HFFc6 (cell line): ENCODE results near the gene WDR45B. TPM values are rescaled to one million over a fixed set of nuclear protein-coding genes. Genes with fewer than 3 reads are reported as not detected.
"Not testable (repeated sequence)": the region's sequence is repeated elsewhere in the genome, so short reads cannot be mapped to it uniquely, and the experiment has no call there.

Source experiments
- DNase-seq: peaks from one replicate; pipeline ENCODE4 v3.0.0-alpha.2; 2018
- H3K27ac Mint-ChIP-seq: 2 replicates; pipeline ENCODE4 v1.8.0; 2020; ENCODE audit warnings: mild to moderate bottlenecking, mixed read lengths
- H3K27me3 Mint-ChIP-seq: 2 replicates; pipeline ENCODE4 v1.8.0; 2021; ENCODE audit warnings: mild to moderate bottlenecking, moderate library complexity, mixed read lengths; ENCODE audit not compliant: insufficient read depth
- H3K36me3 Mint-ChIP-seq: 2 replicates; pipeline ENCODE4 v1.8.0; 2021; ENCODE audit warnings: low read depth, mixed read lengths
- H3K4me1 Mint-ChIP-seq: 2 replicates; pipeline ENCODE4 v1.8.0; 2020; ENCODE audit warnings: low read depth, mixed read lengths
- H3K4me3 Mint-ChIP-seq: 2 replicates; pipeline ENCODE4 v1.8.0; 2020; ENCODE audit warnings: mild to moderate bottlenecking, moderate library complexity, mixed read lengths
- H3K9me3 Mint-ChIP-seq: 2 replicates; pipeline ENCODE4 v1.8.0; 2020; ENCODE audit warnings: mild to moderate bottlenecking, mixed read lengths
- CTCF ChIP-seq: fragments of 200-600 bp; sonication (generic); IDR thresholded peaks from 2 replicates; pipeline ENCODE4 v1.5.0; 2021; ENCODE audit warnings: antibody characterized with exemption, mild to moderate bottlenecking
- total RNA-seq, 6 experiments: library from RNA; stranded (reverse); fragmentation: NEBNext Ultra II Directional; extraction: Animal tissue kit (Norgen Biotek cat#: 25700); gene quantifications; 2 replicates in 1 of 6; 3 replicates in 5 of 6; pipeline ENCODE4 v1.2.3, GENCODE V29; 2021

The WDR45B gene
- total RNA-seq, 6 experiments from 2014 or later = 60.6 to 73.5 (median 66.3) TPM

GRCh38 chr17:82582709-82583108, 65.5 kb downstream of the WDR45B start:
- Mint-ChIP-seq H3K4me3 (no peak overlapping the region), H3K36me3 (peaks cover 35% of the 10 kb centered on the region), H3K9me3 (no peaks in the 10 kb centered on the region), H3K4me1 (no peaks in the 10 kb centered on the region), H3K27me3 (peaks cover 3% of the 10 kb centered on the region), H3K27ac (no peak overlapping the region)
- DNase-seq = no peak
- no peak for TF ChIP-seq CTCF

- peaks cover 33% of the 10 kb centered on the region for H3K36me3 Mint-ChIP-seq
- H3K27me3 Mint-ChIP-seq = peaks cover 3% of the 10 kb centered on the region
- H3K9me3 Mint-ChIP-seq = no peaks in the 10 kb centered on the region
- H3K27ac Mint-ChIP-seq = no peak overlapping the region
- no peaks in the 10 kb centered on the region for H3K4me1 Mint-ChIP-seq
- TF ChIP-seq CTCF = no peak
- DNase-seq = no peak
- H3K4me3 Mint-ChIP-seq = no peak overlapping the region
Measured at GRCh38 chr17:82582213-82582612, 66.0 kb downstream of the WDR45B start.

- not testable (repeated sequence) for H3K4me3 Mint-ChIP-seq, H3K27me3 Mint-ChIP-seq, H3K27ac Mint-ChIP-seq, H3K4me1 Mint-ChIP-seq, DNase-seq, H3K9me3 Mint-ChIP-seq
- H3K36me3 Mint-ChIP-seq = peaks cover 32% of the 10 kb centered on the region
Measured at GRCh38 chr17:82579969-82580368, 68.3 kb downstream of the WDR45B start.

- H3K4me3 Mint-ChIP-seq = no peak overlapping the region; the same call in 1 of the 2 replicates
Measured at GRCh38 chr17:82577300-82577699, 70.9 kb downstream of the WDR45B start.

GRCh38 chr17:82575581-82576221, 72.5 kb downstream of the WDR45B start:
- not testable (repeated sequence) for H3K4me1 Mint-ChIP-seq, H3K9me3 Mint-ChIP-seq, H3K4me3 Mint-ChIP-seq, DNase-seq, H3K27ac Mint-ChIP-seq, H3K27me3 Mint-ChIP-seq
- peaks cover 29% of the 10 kb centered on the region for H3K36me3 Mint-ChIP-seq

More at GRCh38 chr17:82577300-82577699, 70.9 kb downstream of the WDR45B start:
- TF ChIP-seq CTCF = no peak
- Mint-ChIP-seq H3K27ac (no peak overlapping the region), H3K36me3 (peaks cover 24% of the 10 kb centered on the region), H3K27me3 (no peaks in the 10 kb centered on the region), H3K4me1 (no peaks in the 10 kb centered on the region), H3K9me3 (no peaks in the 10 kb centered on the region)
- no peak for DNase-seq

- H3K27me3 Mint-ChIP-seq = no peaks in the 10 kb centered on the region; the same call in 1 of the 2 replicates
- no peak overlapping the region for H3K4me3 Mint-ChIP-seq
- H3K36me3 Mint-ChIP-seq = peaks cover 34% of the 10 kb centered on the region
- H3K27ac Mint-ChIP-seq = no peak overlapping the region
- no peaks in the 10 kb centered on the region for H3K9me3 Mint-ChIP-seq
- peaks cover 2% of the 10 kb centered on the region; the same call in 1 of the 2 replicates for H3K4me1 Mint-ChIP-seq
- DNase-seq = no peak
- no peak for TF ChIP-seq CTCF
Measured at GRCh38 chr17:82574041-82574440, 74.2 kb downstream of the WDR45B start.
